OCI-LY7 (cell line): ENCODE results near the gene BTBD2. TPM values are rescaled to one million over a fixed set of nuclear protein-coding genes. Genes with fewer than 3 reads are reported as not detected.

Experiments
- BruUV-seq: library from RNA; stranded (reverse); fragments of 400-500 nt; replicated peaks from 2 replicates; lab custom pipeline; 2021; lab: Mats Ljungman, UMichigan
- CTCF ChIA-PET: fragments of 300-600 bp; sonication (Branson Sonifier 250); formaldehyde crosslinking; loops from one replicate; lab custom pipeline; 2022; ENCODE audit warnings: antibody characterized with exemption; ENCODE audit not compliant: unreplicated experiment; lab: Charles Lee
- POLR2A ChIA-PET: fragments of 300-600 bp; sonication (Branson Sonifier 250); formaldehyde crosslinking; loops from one replicate; lab custom pipeline; 2022; ENCODE audit warnings: antibody characterized with exemption; lab: Charles Lee
- DNase-seq: peaks from one replicate; pipeline ENCODE4 v3.0.0-alpha.2; 2015; ENCODE audit warnings: low spot score
- H2AFZ ChIP-seq: fragments of 200-600 bp; sonication (generic), shearing (Covaris generic); 2 replicates; pipeline ENCODE4 v1.6.1; 2014; ENCODE audit warnings: mild to moderate bottlenecking, antibody characterized with exemption, low read length, moderate library complexity
- H3K27ac ChIP-seq: fragments of 200-600 bp; sonication (generic); 2 replicates; pipeline ENCODE4 v1.5.1; 2014; ENCODE audit warnings: mixed run types, low read depth, mild to moderate bottlenecking, moderate library complexity, low read length, inconsistent platforms; ENCODE audit not compliant: poor library complexity, severe bottlenecking
- H3K36me3 ChIP-seq: fragments of 200-600 bp; sonication (generic); 2 replicates; pipeline ENCODE4 v1.6.1; 2014; ENCODE audit warnings: mild to moderate bottlenecking, antibody characterized with exemption, low read length, moderate library complexity, mixed read lengths; ENCODE audit not compliant: insufficient read depth
- H3K4me1 ChIP-seq: fragments of 200-600 bp; sonication (generic); 2 replicates; pipeline ENCODE4 v1.5.1; 2014; ENCODE audit warnings: mild to moderate bottlenecking, low read length; ENCODE audit not compliant: insufficient read depth, poor library complexity, severe bottlenecking
- H3K4me2 ChIP-seq: fragments of 200-600 bp; sonication (generic); 2 replicates; pipeline ENCODE4 v1.6.1; 2014; ENCODE audit warnings: mild to moderate bottlenecking, low read length
- H3K4me3 ChIP-seq: fragments of 200-600 bp; sonication (generic); 2 replicates; pipeline ENCODE4 v1.5.1; 2014; ENCODE audit warnings: mild to moderate bottlenecking, low read depth, low read length; ENCODE audit not compliant: poor library complexity, severe bottlenecking
- H3K79me2 ChIP-seq: fragments of 200-600 bp; sonication (generic); 2 replicates; pipeline ENCODE4 v1.6.1; 2016; ENCODE audit warnings: low read depth, mild to moderate bottlenecking, low read length, moderate library complexity, mixed read lengths; ENCODE audit not compliant: insufficient read depth
- H3K9me2 ChIP-seq: fragments of 200-600 bp; sonication (generic); 2 replicates; pipeline ENCODE4 v1.6.1; 2016; ENCODE audit warnings: mild to moderate bottlenecking, low read length, mixed read lengths; ENCODE audit not compliant: insufficient read depth
- H3K9me3 ChIP-seq: fragments of 200-600 bp; sonication (generic); 2 replicates; pipeline ENCODE4 v1.6.1; 2014; ENCODE audit warnings: mild to moderate bottlenecking, mixed run types, low read length, mixed read lengths
- H4K20me1 ChIP-seq: fragments of 200-600 bp; sonication (generic); 2 replicates; pipeline ENCODE4 v1.6.1; 2014; ENCODE audit warnings: mild to moderate bottlenecking, antibody characterized with exemption, low read length, moderate library complexity, mixed read lengths; ENCODE audit not compliant: insufficient read depth
- CTCF ChIP-seq: fragments of 200-600 bp; sonication (generic); conservative IDR thresholded peaks from 2 replicates; pipeline ENCODE4 v1.5.1; 2014; ENCODE audit warnings: mild to moderate bottlenecking, antibody characterized with exemption, low read length, moderate library complexity, mixed read lengths
- EZH2phosphoT487 ChIP-seq: fragments of 200-600 bp; sonication (generic); IDR thresholded peaks from 2 replicates; pipeline ENCODE4 v1.6.1; 2018; ENCODE audit warnings: low read depth, borderline replicate concordance, mild to moderate bottlenecking, mixed run types, antibody characterized with exemption, low read length, moderate library complexity, mixed read lengths
- intact Hi-C: fragments of 100-400 bp; cut with micrococcal nuclease; formaldehyde crosslinking; loops from one replicate; pipeline ENCODE4 v1.10.0; 2022; ENCODE audit not compliant: unreplicated experiment
- total RNA-seq, 2 experiments: library from RNA; depleted of rRNA in 1 of 2; stranded (reverse); fragments of >200 nt in 1 of 2; shearing (Covaris generic) in 1 of 2; gene quantifications; 2 replicates each; pipeline ENCODE4 v1.2.3, GENCODE V29; 2014 to 2022

The BTBD2 gene
- total RNA-seq, 2 experiments from 2014 or later: 53.9 to 91.6 TPM

DNA sequence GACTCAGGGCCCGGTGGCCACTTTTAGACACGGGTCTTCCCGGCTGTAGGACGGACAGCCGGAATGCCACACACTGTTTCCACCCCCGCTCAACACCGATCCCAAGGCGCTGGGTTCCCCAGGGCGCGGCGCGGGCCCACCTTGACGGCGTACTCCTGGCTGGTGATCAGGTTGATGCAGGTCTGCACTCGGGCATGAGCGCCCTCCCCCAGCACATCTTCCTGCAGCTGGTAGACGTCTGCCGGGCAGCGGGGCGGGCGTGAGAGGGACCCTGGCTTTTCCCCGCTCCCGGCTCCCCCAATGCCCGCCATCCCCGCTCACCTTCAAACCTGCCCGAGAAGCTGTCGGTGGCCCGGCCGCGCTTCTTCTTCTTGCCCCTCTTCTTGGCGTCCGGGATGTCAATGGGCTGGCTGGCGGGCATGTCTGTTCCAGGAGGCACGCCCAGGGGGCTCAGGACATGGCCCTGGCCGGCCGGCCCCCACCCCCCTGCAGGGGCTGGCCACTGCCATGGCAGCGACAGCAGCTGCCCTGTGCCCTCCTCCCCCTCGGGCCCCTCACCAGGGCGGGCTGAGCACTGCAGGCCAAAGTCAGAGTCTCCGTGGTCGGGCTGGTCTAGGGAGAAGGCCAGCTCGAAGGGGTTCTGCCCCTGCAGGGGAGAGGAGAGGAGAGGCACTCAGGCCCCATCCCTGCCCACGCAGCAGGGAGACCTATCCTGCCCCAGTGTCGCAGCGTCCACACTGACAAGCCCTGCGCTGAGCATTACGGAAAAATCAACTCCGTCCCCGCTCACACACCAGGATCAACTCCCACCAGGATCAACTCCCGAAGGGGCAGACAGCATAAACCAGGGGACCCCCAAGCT lies 30.8 kb upstream of the BTBD2 start:
- H4K20me1 ChIP-seq: 0 out of 2 replicates have a peak, but pooled peaks cover 6% of the 10 kb centered on the region
- no peak for TF ChIP-seq EZH2phosphoT487
- no peak for TF ChIP-seq CTCF
- intact Hi-C loops: no loop called here
- H3K4me3 ChIP-seq: no peak overlapping the region
- ChIA-PET POLR2A (no interaction called here), CTCF (no interaction called here)
- peaks cover 34% of the 10 kb centered on the region for H3K79me2 ChIP-seq
- H3K4me2 ChIP-seq: no peak overlapping the region
- no TSS peak for BruUV-seq
- H3K27ac ChIP-seq: no peak overlapping the region
- H3K4me1 ChIP-seq: peaks cover 57% of the 10 kb centered on the region
- no peaks in the 10 kb centered on the region for H3K9me2 ChIP-seq
- DNase-seq: no peak
- no peak overlapping the region for H2AFZ ChIP-seq
- peaks cover 66% of the 10 kb centered on the region for H3K36me3 ChIP-seq
- no peaks in the 10 kb centered on the region for H3K9me3 ChIP-seq

- Histone ChIP-seq H3K9me3 (no peaks in the 10 kb centered on the region), H3K27ac (no peak overlapping the region), H4K20me1 (0 out of 2 replicates have a peak, but pooled peaks cover 6% of the 10 kb centered on the region), H3K36me3 (peaks cover 73% of the 10 kb centered on the region), H3K4me3 (no peak overlapping the region), H3K9me2 (no peaks in the 10 kb centered on the region), H3K4me2 (no peak overlapping the region), H2AFZ (no peak overlapping the region), H3K4me1 (peaks cover 58% of the 10 kb centered on the region), H3K79me2 (peaks cover 31% of the 10 kb centered on the region)
- TF ChIP-seq EZH2phosphoT487 (no peak), CTCF (no peak)
- no peak for DNase-seq
- intact Hi-C loops: no loop called here
- ChIA-PET CTCF (no interaction called here), POLR2A (no interaction called here)
- BruUV-seq: no TSS peak
Observed at GRCh38 chr19:2045501-2046045, 30.1 kb upstream of the BTBD2 start.
